Mesenchymal stem cell (in vitro differentiated cells and primary cell): ENCODE results near the gene OGFR.

Experiments used
- DNase-seq: peaks from one replicate; pipeline ENCODE4 v3.0.0-alpha.2; 2013
- H2AFZ ChIP-seq: one replicate; pipeline ENCODE4 v1.6.1; 2013; ENCODE audit warnings: low read depth, mild to moderate bottlenecking, control low read depth, inconsistent platforms, low read length, moderate library complexity
- H2AK5ac ChIP-seq: 2 replicates; pipeline ENCODE4 v1.6.1; 2013; ENCODE audit warnings: low read length, moderate library complexity, mild to moderate bottlenecking, inconsistent platforms; ENCODE audit not compliant: severe bottlenecking
- H2BK120ac ChIP-seq: one replicate; pipeline ENCODE4 v1.6.1; 2013; ENCODE audit warnings: low read depth, mild to moderate bottlenecking, inconsistent platforms, low read length, moderate library complexity
- H2BK12ac ChIP-seq, 2 experiments: one replicate each; pipeline ENCODE4 v1.6.1; 2013; ENCODE audit warnings: inconsistent platforms in 2 of 2, low read length in 2 of 2, mild to moderate bottlenecking in 2 of 2, moderate library complexity in 2 of 2, control low read depth in 1 of 2
- H2BK15ac ChIP-seq: one replicate; pipeline ENCODE4 v1.6.1; 2013; ENCODE audit warnings: mild to moderate bottlenecking, low read depth, inconsistent platforms; ENCODE audit not compliant: poor library complexity, severe bottlenecking
- H2BK5ac ChIP-seq: 2 replicates; pipeline ENCODE4 v1.6.1; 2013; ENCODE audit warnings: low read depth, mild to moderate bottlenecking, low read length, control low read depth, inconsistent platforms; ENCODE audit not compliant: poor library complexity, severe bottlenecking
- H3K14ac ChIP-seq, 2 experiments: one replicate each; pipeline ENCODE4 v1.6.1; 2013; ENCODE audit warnings: inconsistent platforms in 2 of 2, low read length in 2 of 2, control low read depth in 1 of 2, mild to moderate bottlenecking in 1 of 2, moderate library complexity in 1 of 2
- H3K18ac ChIP-seq, 2 experiments: one replicate each; pipeline ENCODE4 v1.6.1; 2013; ENCODE audit warnings: inconsistent platforms in 2 of 2, low read length in 2 of 2, control low read depth in 1 of 2, low read depth in 1 of 2, mild to moderate bottlenecking in 1 of 2
- H3K23ac ChIP-seq, 2 experiments: one replicate each; pipeline ENCODE4 v1.6.1; 2013; ENCODE audit warnings: inconsistent platforms in 2 of 2, low read length in 2 of 2, mild to moderate bottlenecking in 2 of 2, moderate library complexity in 2 of 2, control low read depth in 1 of 2
- H3K27ac ChIP-seq: 2 replicates; pipeline ENCODE4 v1.5.1; 2013; ENCODE audit warnings: mild to moderate bottlenecking, moderate library complexity, low read length, control low read depth, inconsistent platforms; ENCODE audit not compliant: poor library complexity, severe bottlenecking
- H3K27me3 ChIP-seq, 2 experiments: 2 replicates each; pipeline versions ENCODE4 v1.6.1 to v1.7.0; 2013; ENCODE audit warnings: low read length in 2 of 2, mild to moderate bottlenecking in 2 of 2, moderate library complexity in 2 of 2, control low read depth in 1 of 2, inconsistent platforms in 1 of 2; ENCODE audit not compliant: control insufficient read depth in 1 of 2, insufficient read depth in 1 of 2
- H3K36me3 ChIP-seq, 2 experiments: 2 replicates each; pipeline versions ENCODE4 v1.6.1 to v1.7.0; 2013; ENCODE audit warnings: low read length in 2 of 2, control low read depth in 1 of 2, inconsistent platforms in 1 of 2, low read depth in 1 of 2, mild to moderate bottlenecking in 1 of 2; ENCODE audit not compliant: insufficient read depth in 2 of 2, control insufficient read depth in 1 of 2
- H3K4ac ChIP-seq, 2 experiments: one replicate each; pipeline ENCODE4 v1.6.1; 2013; ENCODE audit warnings: inconsistent platforms in 2 of 2, low read length in 2 of 2, mild to moderate bottlenecking in 2 of 2, moderate library complexity in 2 of 2, control low read depth in 1 of 2, low read depth in 1 of 2
- H3K4me1 ChIP-seq: 2 replicates; pipeline ENCODE4 v1.6.1; 2013; ENCODE audit warnings: low read depth, low read length, control low read depth; ENCODE audit not compliant: control insufficient read depth, insufficient read depth
- H3K4me2 ChIP-seq: 2 replicates; pipeline ENCODE4 v1.6.1; 2013; ENCODE audit warnings: low read length, mild to moderate bottlenecking, inconsistent platforms; ENCODE audit not compliant: poor library complexity, severe bottlenecking
- H3K4me3 ChIP-seq, 2 experiments: 2 replicates each; pipeline versions ENCODE4 v1.5.1 to v1.7.0; 2013; ENCODE audit warnings: low read length in 2 of 2, mild to moderate bottlenecking in 2 of 2, control low read depth in 1 of 2, low read depth in 1 of 2; ENCODE audit not compliant: insufficient read depth in 1 of 2
- H3K79me1 ChIP-seq: replicated peaks from 2 replicates; pipeline ENCODE4 v1.6.1; 2013; ENCODE audit warnings: mild to moderate bottlenecking, control low read depth, low read length, inconsistent platforms; ENCODE audit not compliant: poor library complexity, severe bottlenecking
- H3K9ac ChIP-seq: 2 replicates; pipeline ENCODE4 v1.7.0; 2013; ENCODE audit warnings: mild to moderate bottlenecking, low read length, moderate library complexity
- H3K9me3 ChIP-seq: 2 replicates; pipeline ENCODE4 v1.7.0; 2013; ENCODE audit warnings: mild to moderate bottlenecking, low read length; ENCODE audit not compliant: control insufficient read depth
- H4K8ac ChIP-seq: one replicate; pipeline ENCODE4 v1.6.1; 2013; ENCODE audit warnings: inconsistent platforms, mild to moderate bottlenecking, low read length, moderate library complexity
- H4K91ac ChIP-seq: one replicate; pipeline ENCODE4 v1.6.1; 2013; ENCODE audit warnings: mild to moderate bottlenecking, low read length, inconsistent platforms
- WGBS: methylation state at CpG from one replicate; pipeline ENCODE4 v1.1.7; 2013; ENCODE audit warnings: mixed read lengths; 5-methylcytosine and 5-hydroxymethylcytosine counted together

The OGFR gene

DNA sequence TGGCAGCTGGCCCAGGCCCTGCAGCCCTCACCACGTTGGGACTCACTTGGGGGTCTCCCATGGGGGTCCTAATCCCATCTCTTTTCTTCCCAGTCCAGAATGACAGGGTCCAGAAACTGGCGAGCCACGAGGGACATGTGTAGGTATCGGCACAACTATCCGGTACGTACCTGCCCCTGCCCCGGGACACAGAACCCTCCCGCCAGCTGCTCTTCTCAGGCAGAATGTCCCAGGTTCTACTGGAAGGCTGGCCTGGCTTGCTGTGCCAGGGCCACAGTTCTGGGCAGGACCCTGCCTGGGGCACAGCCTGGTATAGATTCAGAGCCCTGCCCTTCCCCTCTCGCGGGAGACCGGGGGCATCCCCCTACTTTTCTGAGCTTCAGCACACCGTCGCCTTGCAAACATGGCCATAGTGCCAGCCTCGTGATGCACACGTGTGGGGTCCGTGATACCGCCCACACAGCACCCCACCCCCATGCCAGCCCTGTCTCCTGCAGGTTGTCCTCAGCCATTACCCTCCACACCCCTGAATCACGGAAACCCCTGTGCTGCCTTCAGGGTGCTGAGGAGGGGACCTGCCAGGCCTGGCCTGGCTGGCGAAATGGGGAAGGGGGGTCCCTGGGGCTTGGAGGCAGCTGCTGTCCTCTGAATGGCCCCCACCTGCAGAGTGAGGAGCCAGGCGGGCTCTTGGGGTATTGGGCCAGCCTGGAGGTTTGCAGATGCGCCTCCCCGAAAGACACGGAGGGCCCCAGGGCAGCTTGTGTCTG, 3.0 kb downstream of the OGFR start:
- H3K79me1 ChIP-seq = peaks cover 29% of the 10 kb centered on the region
- H4K8ac ChIP-seq = no peak overlapping the region
- DNase-seq = no peak
- no peak overlapping the region for H2BK15ac ChIP-seq
- H3K27ac ChIP-seq = no peak overlapping the region
- H3K4me1 ChIP-seq = peaks cover 17% of the 10 kb centered on the region
- WGBS = 94% methylated on average over 23 of the region's 23 CpGs
- H3K4ac ChIP-seq = no peak overlapping the region
- H3K9ac ChIP-seq = peak overlapping the region; percentile 86
- H4K91ac ChIP-seq = no peak overlapping the region
- H3K23ac ChIP-seq = no peak overlapping the region
- no peak overlapping the region for H2BK120ac ChIP-seq
- no peak overlapping the region for H3K14ac ChIP-seq
- no peak overlapping the region for H2BK12ac ChIP-seq
- H2BK5ac ChIP-seq = no peak overlapping the region
- no peak overlapping the region for H2AK5ac ChIP-seq
- H3K4me3 ChIP-seq = no peak overlapping the region
- no peak overlapping the region for H3K4me2 ChIP-seq
- no peak overlapping the region for H3K18ac ChIP-seq
- H2AFZ ChIP-seq = no peak overlapping the region
- H3K27me3 ChIP-seq = no peaks in the 10 kb centered on the region
- no peaks in the 10 kb centered on the region for H3K9me3 ChIP-seq
- peaks cover 49 to 58% of the 10 kb centered on the region in 2 experiments for H3K36me3 ChIP-seq

DNA sequence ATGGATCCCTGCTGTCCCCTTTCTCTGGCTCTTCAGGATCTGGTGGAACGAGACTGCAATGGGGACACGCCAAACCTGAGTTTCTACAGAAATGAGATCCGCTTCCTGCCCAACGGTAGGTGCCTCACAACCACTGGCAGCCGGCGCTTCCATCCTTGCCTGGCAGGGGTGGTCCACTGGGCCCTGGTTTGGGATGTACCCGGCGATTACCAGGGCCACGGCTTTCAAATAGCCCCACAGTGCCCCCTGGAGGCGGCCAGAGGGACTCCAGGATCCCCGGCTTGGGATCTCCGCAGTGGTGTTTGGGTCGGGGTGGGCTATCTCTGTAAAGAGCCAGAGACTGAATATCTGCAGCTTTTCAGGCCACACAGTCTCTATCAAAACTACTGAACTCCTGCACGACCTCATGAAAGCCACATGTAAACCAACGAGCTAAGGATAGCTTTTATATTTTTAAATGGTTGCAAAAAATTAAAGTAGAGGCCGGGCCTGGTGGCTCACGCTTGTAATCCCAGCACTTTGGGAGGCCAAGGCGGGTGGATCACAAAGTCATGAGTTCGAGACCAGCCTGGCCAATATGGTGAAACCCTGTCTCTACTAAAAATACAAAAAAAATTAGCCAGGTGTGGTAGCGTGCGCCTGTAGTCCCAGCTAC, 3.7 kb downstream of the OGFR start:
- no peak overlapping the region for H3K4ac ChIP-seq
- no peak overlapping the region for H2BK5ac ChIP-seq
- no peaks in the 10 kb centered on the region for H3K9me3 ChIP-seq
- no peak overlapping the region for H3K4me2 ChIP-seq
- peaks cover 29% of the 10 kb centered on the region for H3K79me1 ChIP-seq
- no peak overlapping the region for H3K27ac ChIP-seq
- no peak overlapping the region for H2BK15ac ChIP-seq
- no peak overlapping the region for H4K91ac ChIP-seq
- H4K8ac ChIP-seq = no peak overlapping the region
- H2AK5ac ChIP-seq = no peak overlapping the region
- peak; percentile 57 for DNase-seq
- no peak overlapping the region for H2AFZ ChIP-seq
- WGBS = 43% methylated on average over 18 of the region's 21 CpGs
- no peak overlapping the region for H2BK120ac ChIP-seq
- H3K9ac ChIP-seq = peak overlapping the region; percentile 45
- peaks cover 17% of the 10 kb centered on the region for H3K4me1 ChIP-seq
- peaks cover 52 to 63% of the 10 kb centered on the region in 2 experiments for H3K36me3 ChIP-seq
- H3K18ac ChIP-seq = no peak overlapping the region
- H3K14ac ChIP-seq = no peak overlapping the region
- no peak overlapping the region for H2BK12ac ChIP-seq
- no peaks in the 10 kb centered on the region for H3K27me3 ChIP-seq
- H3K23ac ChIP-seq = no peak overlapping the region
- H3K4me3 ChIP-seq = no peak overlapping the region

DNA sequence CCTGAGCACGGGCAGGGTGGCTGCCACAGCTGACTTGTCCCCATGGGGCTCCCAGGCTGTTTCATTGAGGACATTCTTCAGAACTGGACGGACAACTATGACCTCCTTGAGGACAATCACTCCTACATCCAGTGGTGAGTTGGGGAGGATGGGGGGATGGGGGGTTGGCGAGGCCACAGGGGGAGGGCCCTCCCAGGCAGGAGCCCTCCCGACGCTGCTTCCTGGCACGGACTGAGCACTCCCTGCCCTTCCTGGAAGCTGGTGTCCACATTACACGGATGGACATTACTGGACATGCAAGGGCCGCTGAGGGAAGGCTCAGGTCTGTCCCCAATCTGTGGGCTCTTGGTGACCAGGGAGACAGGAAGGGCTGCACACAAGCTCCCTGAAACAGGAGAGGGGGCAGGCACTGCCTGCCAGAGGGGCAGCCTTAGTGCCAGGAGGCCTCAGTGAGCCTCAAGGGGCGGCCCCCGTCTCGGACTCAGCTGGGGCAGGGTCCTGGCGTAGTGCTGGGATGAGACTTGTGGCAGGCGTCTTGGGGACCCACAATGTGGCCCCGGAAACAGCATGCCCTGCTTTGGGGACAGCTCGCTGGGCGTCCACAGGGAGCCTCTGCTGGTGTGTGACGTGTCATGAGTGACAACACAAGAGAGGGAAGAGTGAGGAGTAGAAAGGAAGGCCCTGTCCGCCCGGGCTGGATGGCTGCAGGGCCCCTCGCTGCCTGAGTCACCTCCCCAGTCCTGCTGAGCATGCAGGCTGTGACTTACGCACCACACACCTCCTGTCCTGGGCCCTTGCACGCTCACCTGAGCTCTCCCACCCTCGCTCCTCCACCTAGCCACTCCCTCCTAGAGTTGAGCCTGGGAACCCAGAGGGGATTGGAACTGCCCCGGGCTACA, 5.1 kb downstream of the OGFR start:
- Histone ChIP-seq H3K18ac (no peak overlapping the region), H3K14ac (no peak overlapping the region), H2BK15ac (no peak overlapping the region), H3K27ac (no peak overlapping the region), H3K23ac (no peak overlapping the region), H2AK5ac (no peak overlapping the region), H2BK120ac (no peak overlapping the region), H4K91ac (no peak overlapping the region), H3K27me3 (peaks cover 2 to 3% of the 10 kb centered on the region in 2 experiments), H2AFZ (no peak overlapping the region), H3K4me2 (no peak overlapping the region), H3K9ac (no peak overlapping the region), H4K8ac (no peak overlapping the region), H3K4ac (no peak overlapping the region), H3K36me3 (peaks cover 52 to 78% of the 10 kb centered on the region in 2 experiments), H3K4me3 (no peak overlapping the region), H3K79me1 (peaks cover 31% of the 10 kb centered on the region), H3K9me3 (no peaks in the 10 kb centered on the region), H2BK12ac (no peak overlapping the region), H3K4me1 (peaks cover 21% of the 10 kb centered on the region), H2BK5ac (no peak overlapping the region)
- no peak for DNase-seq
- 96% methylated on average over 23 of the region's 24 CpGs for WGBS

DNA sequence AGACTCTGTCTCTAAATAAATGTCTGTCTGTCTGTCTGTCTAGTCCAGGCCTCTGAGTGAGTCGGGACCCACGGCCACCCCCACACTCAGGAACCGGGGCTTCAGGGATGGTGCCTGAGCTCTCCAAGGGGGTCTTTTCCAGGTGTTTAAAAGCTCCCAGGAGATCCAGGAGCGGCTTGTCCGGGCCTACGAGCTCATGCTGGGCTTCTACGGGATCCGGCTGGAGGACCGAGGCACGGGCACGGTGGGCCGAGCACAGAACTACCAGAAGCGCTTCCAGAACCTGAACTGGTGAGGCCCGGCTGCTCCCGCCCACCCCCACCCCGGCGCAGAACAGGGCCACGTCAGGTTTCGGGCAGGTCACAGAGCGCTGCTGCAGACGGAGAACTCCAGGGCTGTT, 6.7 kb downstream of the OGFR start:
- H2BK5ac ChIP-seq = no peak overlapping the region
- H3K4me2 ChIP-seq = no peak overlapping the region
- H4K91ac ChIP-seq = no peak overlapping the region
- no peak overlapping the region for H3K4me3 ChIP-seq
- no peak overlapping the region for H3K27ac ChIP-seq
- H2BK120ac ChIP-seq = no peak overlapping the region
- no peak overlapping the region for H3K23ac ChIP-seq
- H3K18ac ChIP-seq = no peak overlapping the region
- H4K8ac ChIP-seq = no peak overlapping the region
- no peak overlapping the region for H3K9ac ChIP-seq
- H3K27me3 ChIP-seq = peaks cover 18 to 19% of the 10 kb centered on the region in 2 experiments
- no peaks in the 10 kb centered on the region for H3K9me3 ChIP-seq
- H2BK12ac ChIP-seq = no peak overlapping the region
- no peak overlapping the region for H2AK5ac ChIP-seq
- WGBS = 96% methylated on average over 21 of the region's 21 CpGs
- DNase-seq = no peak
- no peak overlapping the region for H3K14ac ChIP-seq
- no peak overlapping the region for H2BK15ac ChIP-seq
- no peak overlapping the region for H3K4ac ChIP-seq
- H3K36me3 ChIP-seq = peaks cover 52 to 78% of the 10 kb centered on the region in 2 experiments
- peaks cover 28% of the 10 kb centered on the region for H3K4me1 ChIP-seq
- H3K79me1 ChIP-seq = peaks cover 29% of the 10 kb centered on the region
- no peak overlapping the region for H2AFZ ChIP-seq
